GM12878 (cell line): ENCODE measurements around the gene VPS8.

Experiments
- CHD1 ChIP-seq: IDR thresholded peaks from 2 replicates; pipeline ENCODE4 v1.6.1; 2012; ENCODE audit warnings: low read depth, low read length, improper control_type of control experiment
- FOS ChIP-seq: IDR thresholded peaks from 3 replicates; pipeline ENCODE4 v1.6.1; 2011; ENCODE audit warnings: borderline replicate concordance; ENCODE audit not compliant: insufficient read length; ENCODE audit errors: extremely low read depth
- POLR2A ChIP-seq: IDR thresholded peaks from 2 replicates; pipeline ENCODE4 v1.6.1; 2011; ENCODE audit warnings: low read depth, mild to moderate bottlenecking, low read length
- PRDM15 ChIP-seq: fragments of 450-650 bp; formaldehyde crosslinking; IDR thresholded peaks from 2 replicates; pipeline ENCODE4 v1.4.0; 2020; ENCODE audit warnings: mild to moderate bottlenecking, moderate library complexity
- RAD51 ChIP-seq: fragments of 450-650 bp; IDR thresholded peaks from 2 replicates; pipeline ENCODE4 v1.6.1; 2016; ENCODE audit warnings: moderate library complexity, mild to moderate bottlenecking, inconsistent platforms
- TBL1XR1 ChIP-seq: IDR thresholded peaks from 2 replicates; pipeline ENCODE4 v1.6.1; 2012; ENCODE audit warnings: low read depth, low read length, improper control_type of control experiment
- TCF12 ChIP-seq: IDR thresholded peaks from 2 replicates; pipeline ENCODE4 v1.6.1; 2011; ENCODE audit warnings: low read depth, mild to moderate bottlenecking, low read length
- TF ChIP-seq, protein P1 (sequence below), 3 experiments: IDR thresholded peaks in 2 of 3; conservative IDR thresholded peaks in 1 of 3; 2 replicates each; pipeline ENCODE4 v1.5.1; 2011; ENCODE audit warnings: low read depth in 3 of 3, low read length in 3 of 3, mild to moderate bottlenecking in 3 of 3, control low read depth in 2 of 3, moderate library complexity in 2 of 3, inconsistent platforms in 1 of 3, mixed read lengths in 1 of 3; ENCODE audit not compliant: control insufficient read depth in 2 of 3, insufficient read depth in 1 of 3; ENCODE audit errors: extremely low read depth in 1 of 3

DNA sequence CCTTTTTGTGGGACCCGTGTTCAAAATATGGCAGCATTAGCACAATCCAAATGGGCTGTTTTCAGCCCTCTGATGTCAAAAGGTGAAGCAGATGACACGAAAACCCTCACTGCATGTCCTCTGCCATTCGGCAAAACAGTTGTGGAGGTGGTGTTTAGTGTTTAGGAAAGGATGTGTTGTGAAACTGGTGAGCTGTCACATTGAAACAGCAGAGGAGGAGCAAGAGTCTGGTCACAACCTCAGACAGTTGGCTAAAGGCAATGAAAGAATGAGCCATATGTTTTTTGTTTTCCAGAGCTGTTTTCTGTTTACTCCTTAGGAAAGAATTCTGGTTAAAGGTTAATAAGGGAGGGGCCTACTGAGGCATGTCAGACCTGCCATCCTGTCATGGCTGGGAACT lies 140.7 kb downstream of the VPS8 start:
- no peak for TF ChIP-seq PRDM15 (CRISPR knock-in tag)
- TF ChIP-seq, protein P1, sequence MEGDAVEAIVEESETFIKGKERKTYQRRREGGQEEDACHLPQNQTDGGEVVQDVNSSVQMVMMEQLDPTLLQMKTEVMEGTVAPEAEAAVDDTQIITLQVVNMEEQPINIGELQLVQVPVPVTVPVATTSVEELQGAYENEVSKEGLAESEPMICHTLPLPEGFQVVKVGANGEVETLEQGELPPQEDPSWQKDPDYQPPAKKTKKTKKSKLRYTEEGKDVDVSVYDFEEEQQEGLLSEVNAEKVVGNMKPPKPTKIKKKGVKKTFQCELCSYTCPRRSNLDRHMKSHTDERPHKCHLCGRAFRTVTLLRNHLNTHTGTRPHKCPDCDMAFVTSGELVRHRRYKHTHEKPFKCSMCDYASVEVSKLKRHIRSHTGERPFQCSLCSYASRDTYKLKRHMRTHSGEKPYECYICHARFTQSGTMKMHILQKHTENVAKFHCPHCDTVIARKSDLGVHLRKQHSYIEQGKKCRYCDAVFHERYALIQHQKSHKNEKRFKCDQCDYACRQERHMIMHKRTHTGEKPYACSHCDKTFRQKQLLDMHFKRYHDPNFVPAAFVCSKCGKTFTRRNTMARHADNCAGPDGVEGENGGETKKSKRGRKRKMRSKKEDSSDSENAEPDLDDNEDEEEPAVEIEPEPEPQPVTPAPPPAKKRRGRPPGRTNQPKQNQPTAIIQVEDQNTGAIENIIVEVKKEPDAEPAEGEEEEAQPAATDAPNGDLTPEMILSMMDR (IDR thresholded peaks at IDR 0.05 in 2 of 3, conservative IDR thresholded peaks at IDR 0.05 in 1 of 3; ENCODE audit: control insufficient read depth in 2 of 3, extremely low read depth in 1 of 3, insufficient read depth in 1 of 3, low read depth in 3 of 3, low read length in 3 of 3) = no peak
- TF ChIP-seq POLR2A = no peak
- TF ChIP-seq TCF12 = no peak
- TF ChIP-seq CHD1 = no peak
- TF ChIP-seq TBL1XR1 = no peak
- TF ChIP-seq FOS = no peak
- no peak for TF ChIP-seq RAD51
